CD14-positive monocyte (primary cell): ENCODE data around the gene CDIP1. TPM values are rescaled to one million over a fixed set of nuclear protein-coding genes. Genes with fewer than 3 reads are reported as not detected.
A peak's percentile ranks its signal among the peaks of the same experiment; 100 is the strongest.

Source experiments
- DNase-seq, 3 donors: peaks; one replicate each; pipeline ENCODE4 v3.0.0-alpha.2; 2011 to 2022
- H2AFZ ChIP-seq: 2 replicates; pipeline ENCODE4 v1.6.0; 2012; ENCODE audit warnings: mild to moderate bottlenecking, low read depth, low read length, inconsistent platforms; ENCODE audit not compliant: insufficient read depth, poor library complexity, severe bottlenecking
- H3K27ac ChIP-seq, 2 donors: 1 replicate in 1 of 2; 2 replicates in 1 of 2; pipeline ENCODE4 v1.5.1; 2012 to 2013; ENCODE audit warnings: low read length in 2 of 2, control low read depth in 1 of 2, inconsistent platforms in 1 of 2, low read depth in 1 of 2, mild to moderate bottlenecking in 1 of 2
- H3K27me3 ChIP-seq, 2 donors: one replicate each; pipeline versions ENCODE4 v1.6.0 to v1.6.1; 2011 to 2013; ENCODE audit warnings: low read length in 2 of 2; ENCODE audit not compliant: control insufficient read depth in 2 of 2, insufficient read depth in 2 of 2
- H3K36me3 ChIP-seq, 2 donors: replicated peaks in 1 of 2; 1 replicate in 1 of 2; 2 replicates in 1 of 2; pipeline versions ENCODE4 v1.5.1 to v1.6.1; 2012 to 2013; ENCODE audit warnings: low read length in 2 of 2, control low read depth in 1 of 2, inconsistent platforms in 1 of 2, mild to moderate bottlenecking in 1 of 2; ENCODE audit not compliant: insufficient read depth in 2 of 2, control insufficient read depth in 1 of 2
- H3K4me1 ChIP-seq, 2 donors: 1 replicate in 1 of 2; 2 replicates in 1 of 2; pipeline versions ENCODE4 v1.5.1 to v1.6.1; 2012 to 2013; ENCODE audit warnings: low read length in 2 of 2, control low read depth in 1 of 2, inconsistent platforms in 1 of 2, mild to moderate bottlenecking in 1 of 2, moderate library complexity in 1 of 2; ENCODE audit not compliant: insufficient read depth in 2 of 2, control insufficient read depth in 1 of 2
- H3K4me2 ChIP-seq: replicated peaks from 2 replicates; pipeline ENCODE3; 2012; ENCODE audit warnings: low read length, moderate library complexity, mild to moderate bottlenecking; ENCODE audit not compliant: poor library complexity, severe bottlenecking; ENCODE audit errors: extremely low read depth
- H3K4me3 ChIP-seq, 3 experiments: fragments of 200-600 bp in 1 of 3; sonication (generic) in 1 of 3; replicated peaks in 1 of 3; 1 replicate in 2 of 3; 2 replicates in 1 of 3; pipeline ENCODE4 v1.5.1; 2011 to 2013; ENCODE audit warnings: low read length in 3 of 3, mild to moderate bottlenecking in 3 of 3, control low read depth in 2 of 3, low read depth in 2 of 3, inconsistent platforms in 1 of 3, moderate library complexity in 1 of 3
- H3K79me2 ChIP-seq: 2 replicates; pipeline ENCODE4 v1.6.0; 2012; ENCODE audit warnings: mild to moderate bottlenecking, control low read depth, inconsistent platforms, low read length, moderate library complexity; ENCODE audit not compliant: insufficient read depth
- H3K9ac ChIP-seq: 2 replicates; pipeline ENCODE4 v1.6.0; 2017; ENCODE audit warnings: low read length, mild to moderate bottlenecking; ENCODE audit not compliant: insufficient read depth, poor library complexity, severe bottlenecking
- H3K9me3 ChIP-seq, 2 donors: replicated peaks in 1 of 2; 1 replicate in 1 of 2; 2 replicates in 1 of 2; pipeline versions ENCODE4 v1.5.1 to v1.6.1; 2012 to 2013; ENCODE audit warnings: low read length in 2 of 2, control low read depth in 1 of 2; ENCODE audit not compliant: control insufficient read depth in 1 of 2, insufficient read depth in 1 of 2
- H4K20me1 ChIP-seq: 2 replicates; pipeline ENCODE4 v1.6.0; 2012; ENCODE audit warnings: mild to moderate bottlenecking, low read length, control low read depth, moderate library complexity; ENCODE audit not compliant: insufficient read depth
- H3K27ac Mint-ChIP-seq, 7 donors: one replicate each; pipeline ENCODE4 v1.8.0; 2020; ENCODE audit warnings: mild to moderate bottlenecking in 7 of 7, mixed read lengths in 7 of 7, moderate library complexity in 6 of 7, inconsistent platforms in 2 of 7
- H3K27me3 Mint-ChIP-seq, 3 donors: one replicate each; pipeline ENCODE4 v1.8.0; 2021 to 2022; ENCODE audit warnings: low read depth in 3 of 3, mild to moderate bottlenecking in 3 of 3, mixed read lengths in 3 of 3, moderate library complexity in 3 of 3, inconsistent platforms in 1 of 3
- H3K36me3 Mint-ChIP-seq, 2 donors: one replicate each; pipeline ENCODE4 v1.8.0; 2020; ENCODE audit warnings: mixed read lengths in 2 of 2, inconsistent platforms in 1 of 2, mild to moderate bottlenecking in 1 of 2
- H3K4me1 Mint-ChIP-seq: one replicate; pipeline ENCODE4 v1.8.0; 2020; ENCODE audit warnings: mild to moderate bottlenecking, mixed read lengths
- H3K4me3 Mint-ChIP-seq, 2 donors: one replicate each; pipeline ENCODE4 v1.8.0; 2020; ENCODE audit warnings: mild to moderate bottlenecking in 2 of 2, mixed read lengths in 2 of 2, moderate library complexity in 1 of 2
- H3K9me3 Mint-ChIP-seq, 7 donors: one replicate each; pipeline ENCODE4 v1.8.0; 2020 to 2022; ENCODE audit warnings: mixed read lengths in 7 of 7, mild to moderate bottlenecking in 6 of 7, moderate library complexity in 6 of 7, inconsistent platforms in 2 of 7
- WGBS: methylation state at CpG from one replicate; pipeline ENCODE4 v1.1.5; 2013; ENCODE audit warnings: missing lambda C conversion rate; ENCODE audit not compliant: insufficient coverage; 5-methylcytosine and 5-hydroxymethylcytosine counted together
- intact Hi-C, 2 donors: fragments of 100-400 bp; cut with micrococcal nuclease; formaldehyde crosslinking; loops; one replicate each; pipeline versions ENCODE4 v1.15.0 to v1.15.1; 2023
- polyA plus RNA-seq, 3 donors: library from polyadenylated mRNA; depleted of rRNA in 1 of 3; unstranded in 2 of 3; stranded (reverse) in 1 of 3; fragments of 300-500 nt in 2 of 3; fragments of >200 nt in 1 of 3; fragmentation: Illumina TruSeq in 2 of 3; gene quantifications; 1 replicate in 2 of 3; 2 replicates in 1 of 3; pipeline ENCODE4 v1.2.3, GENCODE V29; 2012 to 2021
- TF ChIP-seq, protein P1 (sequence below): fragments of 200-600 bp; IDR thresholded peaks from one replicate; pipeline ENCODE4 v1.8.0; 2022; ENCODE audit warnings: antibody characterized with exemption, mild to moderate bottlenecking

Gene CDIP1
- polyA plus RNA-seq, 3 donors = 8.6 to 11.2 (median 10.8) TPM

DNA sequence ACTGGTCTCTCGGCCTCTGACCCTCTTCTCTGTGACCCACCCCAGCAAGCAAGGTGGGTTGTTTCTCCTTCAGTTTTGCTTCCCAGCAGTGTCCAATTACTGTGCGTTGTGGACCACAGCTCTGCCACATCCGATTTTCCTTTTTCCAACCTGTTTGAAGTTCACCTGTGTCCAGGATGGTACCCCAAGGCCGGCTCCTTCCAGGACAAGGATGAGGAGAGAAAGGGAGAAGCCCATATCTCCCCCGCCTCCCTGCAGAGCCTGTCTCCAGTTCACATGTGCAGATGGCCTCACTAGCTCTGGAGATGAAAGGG is 77.7 kb downstream of the CDIP1 start:
- peaks cover 22 to 26% of the 10 kb centered on the region in 2 donors for H3K4me1 ChIP-seq
- H4K20me1 ChIP-seq = no peaks in the 10 kb centered on the region
- no peak for DNase-seq
- intact Hi-C loops = no loop called here
- TF ChIP-seq, protein P1, sequence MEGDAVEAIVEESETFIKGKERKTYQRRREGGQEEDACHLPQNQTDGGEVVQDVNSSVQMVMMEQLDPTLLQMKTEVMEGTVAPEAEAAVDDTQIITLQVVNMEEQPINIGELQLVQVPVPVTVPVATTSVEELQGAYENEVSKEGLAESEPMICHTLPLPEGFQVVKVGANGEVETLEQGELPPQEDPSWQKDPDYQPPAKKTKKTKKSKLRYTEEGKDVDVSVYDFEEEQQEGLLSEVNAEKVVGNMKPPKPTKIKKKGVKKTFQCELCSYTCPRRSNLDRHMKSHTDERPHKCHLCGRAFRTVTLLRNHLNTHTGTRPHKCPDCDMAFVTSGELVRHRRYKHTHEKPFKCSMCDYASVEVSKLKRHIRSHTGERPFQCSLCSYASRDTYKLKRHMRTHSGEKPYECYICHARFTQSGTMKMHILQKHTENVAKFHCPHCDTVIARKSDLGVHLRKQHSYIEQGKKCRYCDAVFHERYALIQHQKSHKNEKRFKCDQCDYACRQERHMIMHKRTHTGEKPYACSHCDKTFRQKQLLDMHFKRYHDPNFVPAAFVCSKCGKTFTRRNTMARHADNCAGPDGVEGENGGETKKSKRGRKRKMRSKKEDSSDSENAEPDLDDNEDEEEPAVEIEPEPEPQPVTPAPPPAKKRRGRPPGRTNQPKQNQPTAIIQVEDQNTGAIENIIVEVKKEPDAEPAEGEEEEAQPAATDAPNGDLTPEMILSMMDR = no peak
- peaks cover 0 to 1% (median 0%) of the 10 kb centered on the region in 3 donors for H3K27me3 Mint-ChIP-seq
- no peaks in the 10 kb centered on the region for H3K27me3 ChIP-seq
- no peak overlapping the region for H3K4me3 Mint-ChIP-seq
- H3K36me3 ChIP-seq = peaks cover 43 to 62% of the 10 kb centered on the region in 2 donors
- no peak overlapping the region for H3K4me2 ChIP-seq
- peak overlapping the region in 1 of 2 donors; percentile 20 for H3K27ac ChIP-seq
- H3K4me1 Mint-ChIP-seq = peaks cover 22% of the 10 kb centered on the region
- H3K79me2 ChIP-seq = no peaks in the 10 kb centered on the region
- no peak overlapping the region for H3K9ac ChIP-seq
- H3K27ac Mint-ChIP-seq = peak overlapping the region in 1 of 7 donors; percentile 47
- H3K36me3 Mint-ChIP-seq = peaks cover 46 to 63% of the 10 kb centered on the region in 2 donors
- H2AFZ ChIP-seq = no peak overlapping the region
- no peaks in the 10 kb centered on the region for H3K9me3 ChIP-seq
- WGBS = 92% methylated on average over 2 of the region's 5 CpGs
- no peak overlapping the region for H3K4me3 ChIP-seq
- peaks cover 0 to 2% (median 0%) of the 10 kb centered on the region in 7 donors for H3K9me3 Mint-ChIP-seq

Other genes starting within 250 kb of the CDIP1 start
- under 1 TPM in 1 of 3 donors, not detected in 2; 0.03 TPM for gene GLIS2, start 222.7 kb downstream of the CDIP1 start, polyA plus RNA-seq
- 10 to 100 TPM; 34.3 to 37.6 (median 34.7) TPM for gene PAM16, start 187.5 kb downstream of the CDIP1 start, polyA plus RNA-seq
- gene VASN, start 166.9 kb downstream of the CDIP1 start, polyA plus RNA-seq = under 1 TPM in 1 of 3 donors, not detected in 2; 0.03 TPM
- gene CORO7, start 122.2 kb downstream of the CDIP1 start, polyA plus RNA-seq = 100 to 1,000 TPM in 1 of 3 donors, 10 to 100 TPM in 2; 44.7 to 181 (median 68.4) TPM
- gene DNAJA3, start 112.9 kb downstream of the CDIP1 start, polyA plus RNA-seq = 10 to 100 TPM; 17.1 to 27.9 (median 19.5) TPM
- 10 to 100 TPM; 39.2 to 57.0 (median 49.4) TPM for gene NMRAL1, start 64.1 kb downstream of the CDIP1 start, polyA plus RNA-seq
- 10 to 100 TPM; 21.7 to 33.2 (median 25.0) TPM for gene HMOX2, start 62.4 kb downstream of the CDIP1 start, polyA plus RNA-seq
- gene C16orf96, start 17.6 kb upstream of the CDIP1 start, polyA plus RNA-seq = under 1 TPM in 1 of 3 donors, not detected in 2; 0.13 TPM
- 10 to 100 TPM in 1 of 3 donors, 1 to 10 TPM in 2; 2.2 to 19.2 (median 2.8) TPM for gene UBALD1, start 76.1 kb upstream of the CDIP1 start, polyA plus RNA-seq
- 10 to 100 TPM in 1 of 3 donors, 1 to 10 TPM in 2; 3.7 to 48.2 (median 4.7) TPM for gene MGRN1, start 86.1 kb upstream of the CDIP1 start, polyA plus RNA-seq
- gene NUDT16L1, start 154.8 kb upstream of the CDIP1 start, polyA plus RNA-seq = 10 to 100 TPM; 40.0 to 62.7 (median 41.1) TPM
- 10 to 100 TPM in 1 of 3 donors, under 1 TPM in 2; 0.59 to 13.7 (median 0.95) TPM for gene ANKS3, start 195.5 kb upstream of the CDIP1 start, polyA plus RNA-seq
- gene DNAAF8, start 195.8 kb upstream of the CDIP1 start, polyA plus RNA-seq = under 1 TPM in 2 of 3 donors, not detected in 1; 0.04 to 0.36 TPM
- gene ZNF500, start 228.4 kb upstream of the CDIP1 start, polyA plus RNA-seq = 1 to 10 TPM; 2.4 to 5.6 (median 5.2) TPM
- gene SEPTIN12, start 249.6 kb upstream of the CDIP1 start, polyA plus RNA-seq = not detected